Ishikawa (cell line): ENCODE measurements around the gene ZBTB16.
A peak's percentile ranks its signal among the peaks of the same experiment; 100 is the strongest.

ENCODE experiments used
- CEBPB ChIP-seq: IDR thresholded peaks from 2 replicates; pipeline ENCODE4 v1.6.1; 2012
- CREB1 ChIP-seq: IDR thresholded peaks from 2 replicates; pipeline ENCODE4 v1.6.1; 2012; ENCODE audit warnings: low read depth
- EGR1 ChIP-seq: IDR thresholded peaks from 2 replicates; pipeline ENCODE4 v1.6.1; 2012
- EP300 ChIP-seq: IDR thresholded peaks from 2 replicates; pipeline ENCODE4 v1.6.1; 2012; ENCODE audit warnings: borderline replicate concordance
- FOXM1 ChIP-seq: IDR thresholded peaks from 2 replicates; pipeline ENCODE4 v1.6.1; 2012; ENCODE audit warnings: low read depth, borderline replicate concordance
- MAX ChIP-seq: IDR thresholded peaks from 2 replicates; pipeline ENCODE4 v1.6.1; 2012
- NFIC ChIP-seq: IDR thresholded peaks from 2 replicates; pipeline ENCODE4 v1.6.1; 2012
- RAD21 ChIP-seq: IDR thresholded peaks from 2 replicates; pipeline ENCODE4 v1.6.1; 2012; ENCODE audit warnings: low read depth
- TAF1 ChIP-seq: IDR thresholded peaks from 2 replicates; pipeline ENCODE4 v1.6.1; 2012; ENCODE audit warnings: low read depth, mild to moderate bottlenecking
- TCF12 ChIP-seq: IDR thresholded peaks from 2 replicates; pipeline ENCODE4 v1.6.1; 2012; ENCODE audit warnings: low read depth
- TEAD4 ChIP-seq: IDR thresholded peaks from 2 replicates; pipeline ENCODE4 v1.6.1; 2012
- USF1 ChIP-seq: IDR thresholded peaks from 2 replicates; pipeline ENCODE4 v1.6.1; 2012
- YY1 ChIP-seq: IDR thresholded peaks from 2 replicates; pipeline ENCODE4 v1.6.1; 2012; ENCODE audit warnings: low read depth
- ZBTB7A ChIP-seq: IDR thresholded peaks from 2 replicates; pipeline ENCODE4 v1.6.1; 2012; ENCODE audit warnings: low read depth
- TF ChIP-seq, protein P1 (sequence below): IDR thresholded peaks from 2 replicates; pipeline ENCODE4 v1.6.1; 2012; ENCODE audit warnings: low read depth, mild to moderate bottlenecking

Gene ZBTB16, protein sequence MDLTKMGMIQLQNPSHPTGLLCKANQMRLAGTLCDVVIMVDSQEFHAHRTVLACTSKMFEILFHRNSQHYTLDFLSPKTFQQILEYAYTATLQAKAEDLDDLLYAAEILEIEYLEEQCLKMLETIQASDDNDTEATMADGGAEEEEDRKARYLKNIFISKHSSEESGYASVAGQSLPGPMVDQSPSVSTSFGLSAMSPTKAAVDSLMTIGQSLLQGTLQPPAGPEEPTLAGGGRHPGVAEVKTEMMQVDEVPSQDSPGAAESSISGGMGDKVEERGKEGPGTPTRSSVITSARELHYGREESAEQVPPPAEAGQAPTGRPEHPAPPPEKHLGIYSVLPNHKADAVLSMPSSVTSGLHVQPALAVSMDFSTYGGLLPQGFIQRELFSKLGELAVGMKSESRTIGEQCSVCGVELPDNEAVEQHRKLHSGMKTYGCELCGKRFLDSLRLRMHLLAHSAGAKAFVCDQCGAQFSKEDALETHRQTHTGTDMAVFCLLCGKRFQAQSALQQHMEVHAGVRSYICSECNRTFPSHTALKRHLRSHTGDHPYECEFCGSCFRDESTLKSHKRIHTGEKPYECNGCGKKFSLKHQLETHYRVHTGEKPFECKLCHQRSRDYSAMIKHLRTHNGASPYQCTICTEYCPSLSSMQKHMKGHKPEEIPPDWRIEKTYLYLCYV

DNA sequence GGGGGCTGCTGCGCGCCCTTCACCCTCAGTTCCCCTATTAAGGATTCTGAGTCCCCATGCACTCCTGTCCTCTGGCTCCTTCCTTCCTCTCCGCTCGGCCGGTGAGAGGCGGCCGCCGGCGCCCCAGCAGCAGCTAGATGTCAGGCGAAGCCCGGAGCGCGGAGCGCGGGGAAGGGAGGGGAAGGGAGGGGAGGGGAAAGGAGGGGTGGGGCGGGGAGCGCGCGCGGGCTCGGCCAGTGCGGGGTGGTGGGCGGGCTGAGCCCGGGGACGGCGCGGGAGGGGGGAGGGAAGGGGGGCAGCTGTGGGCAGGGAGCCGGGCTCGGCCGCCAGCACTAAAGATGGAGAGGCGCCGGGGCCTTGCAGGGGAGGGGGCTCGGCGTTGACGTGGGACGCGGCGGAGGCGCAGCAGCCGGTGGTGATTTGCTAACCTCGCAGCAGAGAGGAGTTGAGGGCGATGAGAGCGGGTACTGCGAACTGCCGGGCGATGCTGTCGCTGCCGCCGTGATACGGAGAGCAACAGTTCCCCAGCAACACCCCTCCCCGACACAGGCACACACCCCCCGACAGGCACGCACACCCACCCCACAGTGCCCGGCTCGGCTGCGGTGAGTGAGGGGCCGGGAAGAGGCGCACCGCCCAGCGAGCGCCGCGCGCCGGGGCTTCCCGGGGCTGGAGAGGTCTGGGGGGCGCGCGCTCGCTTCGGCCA is at the start of gene ZBTB16:
ZBTB16 (plus strand) TSS at position 434 of the 706 bp plus-strand sequence. CDS start 3,590 bp downstream, outside the sequence.
- TF ChIP-seq ZBTB7A (no peak), YY1 (0 out of 2 replicates have a peak, but pooled peaks have one; percentile 13)

DNA sequence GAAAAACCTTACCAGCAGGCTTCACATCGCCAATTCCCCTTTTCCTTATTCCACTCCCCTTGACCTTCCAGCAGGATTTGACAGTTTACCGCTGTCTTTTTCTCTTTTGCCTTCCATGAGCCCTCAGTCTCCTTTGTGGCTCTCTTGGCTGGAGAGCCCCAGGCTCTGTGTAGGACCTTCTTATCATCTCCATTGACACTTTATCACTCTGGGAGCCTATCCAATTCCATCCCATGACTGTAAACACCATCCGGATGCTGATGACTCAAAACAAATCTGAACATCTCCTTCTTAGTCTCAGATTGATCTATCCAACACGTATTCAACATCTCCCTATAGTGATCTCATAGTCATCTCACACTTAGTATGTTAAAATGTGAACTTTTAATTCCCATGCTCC is 48.6 kb upstream of the ZBTB16 start:
- TF ChIP-seq YY1 (no peak), CEBPB (no peak), FOXM1 (no peak), RAD21 (no peak), CREB1 (no peak), TCF12 (no peak), EP300 (no peak), MAX (no peak), TAF1 (no peak), ZBTB7A (no peak)
- TF ChIP-seq, protein P1, sequence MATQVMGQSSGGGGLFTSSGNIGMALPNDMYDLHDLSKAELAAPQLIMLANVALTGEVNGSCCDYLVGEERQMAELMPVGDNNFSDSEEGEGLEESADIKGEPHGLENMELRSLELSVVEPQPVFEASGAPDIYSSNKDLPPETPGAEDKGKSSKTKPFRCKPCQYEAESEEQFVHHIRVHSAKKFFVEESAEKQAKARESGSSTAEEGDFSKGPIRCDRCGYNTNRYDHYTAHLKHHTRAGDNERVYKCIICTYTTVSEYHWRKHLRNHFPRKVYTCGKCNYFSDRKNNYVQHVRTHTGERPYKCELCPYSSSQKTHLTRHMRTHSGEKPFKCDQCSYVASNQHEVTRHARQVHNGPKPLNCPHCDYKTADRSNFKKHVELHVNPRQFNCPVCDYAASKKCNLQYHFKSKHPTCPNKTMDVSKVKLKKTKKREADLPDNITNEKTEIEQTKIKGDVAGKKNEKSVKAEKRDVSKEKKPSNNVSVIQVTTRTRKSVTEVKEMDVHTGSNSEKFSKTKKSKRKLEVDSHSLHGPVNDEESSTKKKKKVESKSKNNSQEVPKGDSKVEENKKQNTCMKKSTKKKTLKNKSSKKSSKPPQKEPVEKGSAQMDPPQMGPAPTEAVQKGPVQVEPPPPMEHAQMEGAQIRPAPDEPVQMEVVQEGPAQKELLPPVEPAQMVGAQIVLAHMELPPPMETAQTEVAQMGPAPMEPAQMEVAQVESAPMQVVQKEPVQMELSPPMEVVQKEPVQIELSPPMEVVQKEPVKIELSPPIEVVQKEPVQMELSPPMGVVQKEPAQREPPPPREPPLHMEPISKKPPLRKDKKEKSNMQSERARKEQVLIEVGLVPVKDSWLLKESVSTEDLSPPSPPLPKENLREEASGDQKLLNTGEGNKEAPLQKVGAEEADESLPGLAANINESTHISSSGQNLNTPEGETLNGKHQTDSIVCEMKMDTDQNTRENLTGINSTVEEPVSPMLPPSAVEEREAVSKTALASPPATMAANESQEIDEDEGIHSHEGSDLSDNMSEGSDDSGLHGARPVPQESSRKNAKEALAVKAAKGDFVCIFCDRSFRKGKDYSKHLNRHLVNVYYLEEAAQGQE: no peak

- TF ChIP-seq NFIC: no peak
- TF ChIP-seq USF1: no peak
- TF ChIP-seq RAD21: no peak
- TF ChIP-seq CEBPB: no peak
- TF ChIP-seq EP300: no peak
- TF ChIP-seq, protein P1: no peak
- no peak for TF ChIP-seq MAX
- TF ChIP-seq YY1: no peak
- TF ChIP-seq TAF1: no peak
- no peak for TF ChIP-seq FOXM1
- no peak for TF ChIP-seq TEAD4
- TF ChIP-seq ZBTB7A: no peak
- TF ChIP-seq EGR1: no peak
- TF ChIP-seq CREB1: no peak
- TF ChIP-seq TCF12: no peak
These were observed 48.1 kb upstream of the ZBTB16 start for GRCh38 chr11:114011443-114011842.

GRCh38 chr11:114015117-114015516 is 44.4 kb upstream of the ZBTB16 start:
- TF ChIP-seq RAD21: no peak
- TF ChIP-seq TAF1: no peak
- TF ChIP-seq EGR1: no peak
- TF ChIP-seq, protein P1: no peak
